HG03060 (cell line): ENCODE results near the gene CHST3.
"Not testable (repeated sequence)": the region's sequence is repeated elsewhere in the genome, so short reads cannot be mapped to it uniquely, and the experiment has no call there.

ENCODE experiments used
- ATAC-seq: cut with Tn5 transposase; IDR thresholded peaks from one replicate; pipeline ENCODE4 v1.9.1; 2021; ENCODE audit warnings: low read depth, moderate number of reproducible peaks; ENCODE audit not compliant: unreplicated experiment

The CHST3 gene

GRCh38 chr10:71948496-71949067 is 15.6 kb upstream of the CHST3 start:
- ATAC-seq, result no peak

GRCh38 chr10:71950683-71951082 is 13.5 kb upstream of the CHST3 start:
- no peak for ATAC-seq

- no peak for ATAC-seq
Observed at GRCh38 chr10:71952745-71953144, 11.4 kb upstream of the CHST3 start.

DNA sequence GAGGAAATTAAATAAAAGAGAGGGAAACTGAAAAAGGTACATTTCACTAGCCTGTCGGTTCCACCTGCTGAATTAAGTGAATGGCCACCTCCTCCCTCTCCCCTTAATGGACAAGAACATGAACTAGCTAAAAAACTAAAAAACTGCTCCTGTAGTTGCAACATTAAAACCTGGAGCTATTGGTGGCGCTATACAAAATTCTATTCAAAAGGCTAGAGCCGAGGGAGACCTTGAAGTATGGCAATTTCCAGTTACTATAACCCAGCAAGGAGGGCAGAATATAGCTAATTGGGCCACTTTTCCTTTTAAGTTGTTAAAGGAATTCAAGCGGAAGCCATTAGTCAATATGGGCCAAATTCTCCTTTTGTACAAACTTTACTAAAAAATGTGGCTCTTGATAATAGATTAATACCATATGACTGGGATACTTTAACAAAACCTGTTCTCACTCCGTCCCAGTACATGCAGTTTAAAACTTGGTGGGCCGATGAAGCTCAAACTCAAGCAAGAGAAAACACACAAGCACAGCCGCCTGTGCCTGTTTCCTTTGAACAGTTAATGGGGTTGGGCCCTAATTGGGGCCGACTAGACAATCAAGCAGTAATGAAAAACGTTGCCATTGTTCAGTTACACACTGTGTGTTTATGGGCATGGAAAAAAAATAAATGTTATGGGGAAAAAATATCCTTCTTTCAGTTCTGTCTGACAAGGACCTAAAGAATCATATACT is 6.5 kb upstream of the CHST3 start:
- ATAC-seq, result no peak

- ATAC-seq, result no peak
Observed at GRCh38 chr10:71959526-71959925, 4.7 kb upstream of the CHST3 start.

GRCh38 chr10:71961831-71962230 is 2.4 kb upstream of the CHST3 start:
- no peak for ATAC-seq

GRCh38 chr10:71962901-71963300 is 1.3 kb upstream of the CHST3 start:
- ATAC-seq, result no peak

DNA sequence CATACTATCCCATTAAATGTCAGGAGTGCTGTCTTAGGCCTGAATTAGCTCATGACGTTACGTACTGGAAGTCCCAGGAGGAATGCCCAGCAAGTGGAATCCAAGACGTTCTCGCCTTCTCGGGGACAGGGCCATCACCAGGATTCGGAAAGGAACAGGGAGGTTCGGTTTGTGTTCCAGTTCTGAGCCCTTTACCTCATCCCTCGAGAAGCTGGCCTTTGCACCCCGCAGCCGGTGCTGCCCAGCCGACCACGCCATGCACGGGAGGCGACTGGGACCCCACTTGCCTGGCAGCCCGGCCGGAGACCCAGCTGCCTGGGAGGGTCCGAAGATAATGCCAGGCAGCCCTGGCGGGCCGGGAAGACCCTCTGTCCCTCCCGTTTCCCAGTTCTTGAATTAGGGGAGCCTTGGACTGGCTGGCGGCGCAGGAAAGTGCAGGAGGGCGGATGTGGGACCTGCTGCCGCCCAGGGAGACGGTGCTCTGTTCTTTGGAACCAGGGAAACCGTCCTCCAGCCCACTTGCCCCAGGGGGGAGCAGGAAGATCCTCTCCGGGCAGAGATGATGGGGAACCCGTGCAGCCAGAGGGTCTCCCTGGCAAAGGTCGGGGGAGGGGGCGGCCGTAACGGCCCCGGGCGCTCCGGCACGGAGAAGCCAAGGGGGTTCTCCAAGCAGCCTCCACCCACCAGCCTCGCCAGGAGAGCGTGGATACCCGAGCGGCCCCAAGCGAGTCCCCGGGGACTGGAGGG is 671 bp upstream of the CHST3 start:
- no peak for ATAC-seq

DNA sequence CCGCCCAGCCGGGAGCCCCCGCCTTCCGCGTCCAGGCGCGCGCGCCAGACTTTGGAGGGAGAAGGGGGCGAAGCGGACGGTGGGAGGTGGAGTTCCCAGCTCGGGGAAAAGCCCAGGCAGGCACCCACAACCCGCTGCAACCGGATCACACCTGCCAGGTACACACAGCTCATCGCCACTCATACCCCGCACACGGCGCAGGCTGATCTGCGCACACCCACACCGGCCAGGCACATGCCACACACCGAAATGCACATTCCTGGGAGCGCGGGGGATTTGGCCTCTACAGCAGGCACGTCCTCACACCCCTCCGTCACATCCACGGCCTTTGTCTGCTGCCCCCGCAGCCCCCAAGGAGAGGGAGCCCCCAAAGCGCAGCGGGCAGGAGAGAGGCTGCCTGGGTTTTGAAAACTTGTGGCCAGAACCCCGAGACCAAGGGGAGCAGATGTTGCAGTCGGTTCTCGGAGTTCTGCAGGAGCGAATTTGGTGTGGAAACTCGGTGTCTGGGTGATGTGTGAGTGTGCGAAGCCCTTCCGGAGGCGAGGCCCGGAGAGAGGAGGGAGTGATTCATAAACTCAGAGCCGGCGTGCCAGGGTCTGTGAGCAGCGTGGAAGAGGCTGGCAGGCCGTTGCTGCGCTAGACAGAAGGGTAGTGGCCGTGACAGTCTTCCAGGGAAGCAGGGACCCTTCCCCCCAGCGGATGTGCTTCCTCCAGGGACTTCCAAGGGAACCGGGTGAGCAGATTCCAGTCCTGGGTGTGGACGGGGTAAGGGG is 734 bp downstream of the CHST3 start:
- no peak for ATAC-seq

DNA sequence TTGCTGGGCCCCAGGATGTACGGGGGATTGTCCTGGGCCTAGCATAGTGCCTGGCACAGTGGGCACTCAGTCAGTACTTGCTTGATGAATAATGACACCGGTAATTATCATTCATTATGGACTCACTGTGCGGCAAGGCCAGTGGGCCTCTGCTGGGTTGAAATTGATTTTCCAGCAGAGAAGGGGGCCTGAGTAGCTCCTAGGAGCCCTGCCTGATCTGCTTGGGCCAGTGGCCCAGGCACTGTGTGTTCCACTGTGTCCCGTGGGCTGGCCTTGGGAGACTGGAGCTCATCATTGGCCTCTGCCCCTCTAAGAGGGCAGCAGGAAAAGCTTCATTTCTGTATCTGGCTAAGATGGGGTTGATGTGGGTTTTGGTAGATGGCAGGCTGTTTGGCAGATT is 1.4 kb downstream of the CHST3 start:
- no peak for ATAC-seq

- ATAC-seq, result no peak
Observed at GRCh38 chr10:71966046-71967004, 2.1 kb downstream of the CHST3 start.

GRCh38 chr10:71967958-71968357 is 3.8 kb downstream of the CHST3 start:
- not testable (repeated sequence) for ATAC-seq

DNA sequence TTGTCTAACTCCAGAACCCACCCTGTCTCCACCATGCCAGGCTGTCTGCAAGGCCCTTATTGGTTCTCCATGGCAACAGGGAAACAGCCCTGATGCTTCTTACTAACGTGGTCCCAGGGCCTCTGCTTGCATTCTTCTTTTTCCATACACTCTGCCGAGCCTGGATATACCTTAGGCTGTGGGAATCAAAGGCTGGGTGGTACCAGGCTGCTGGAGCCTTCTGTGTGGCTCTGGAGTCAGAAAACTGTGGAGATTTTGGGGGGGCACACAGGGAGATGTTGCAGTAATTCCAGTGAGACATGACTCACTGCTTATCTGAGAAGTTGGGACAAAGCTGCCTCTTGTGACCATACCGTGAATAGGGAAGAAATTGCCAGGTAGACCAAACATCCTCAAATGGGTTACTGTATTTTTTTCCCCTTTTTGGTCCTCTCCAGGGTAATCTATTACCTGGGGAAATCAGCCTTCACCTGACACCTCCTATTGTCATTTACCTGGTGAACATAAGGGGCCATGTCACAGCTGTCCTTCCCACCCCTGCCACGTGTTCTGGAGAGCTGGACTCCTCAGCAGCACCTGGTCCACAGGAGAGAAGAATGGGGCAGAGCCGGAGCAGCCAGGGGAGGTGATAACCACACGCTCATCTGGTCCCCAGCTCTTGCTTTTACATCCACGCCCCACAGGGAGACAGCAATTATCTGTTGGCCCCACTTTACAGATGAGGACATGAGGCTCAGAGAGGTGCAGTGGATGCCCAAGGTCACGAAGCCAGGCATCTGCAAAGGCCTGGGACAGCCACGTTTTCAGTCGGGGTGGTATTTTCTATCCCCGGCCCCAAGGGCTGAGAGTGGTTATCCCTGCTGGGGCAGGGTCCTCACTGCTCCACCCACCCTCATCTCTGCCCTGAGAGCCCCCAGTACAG is 4.6 kb downstream of the CHST3 start:
- ATAC-seq, result no peak

- ATAC-seq, result no peak
Observed at GRCh38 chr10:71969929-71970328, 5.7 kb downstream of the CHST3 start.

DNA sequence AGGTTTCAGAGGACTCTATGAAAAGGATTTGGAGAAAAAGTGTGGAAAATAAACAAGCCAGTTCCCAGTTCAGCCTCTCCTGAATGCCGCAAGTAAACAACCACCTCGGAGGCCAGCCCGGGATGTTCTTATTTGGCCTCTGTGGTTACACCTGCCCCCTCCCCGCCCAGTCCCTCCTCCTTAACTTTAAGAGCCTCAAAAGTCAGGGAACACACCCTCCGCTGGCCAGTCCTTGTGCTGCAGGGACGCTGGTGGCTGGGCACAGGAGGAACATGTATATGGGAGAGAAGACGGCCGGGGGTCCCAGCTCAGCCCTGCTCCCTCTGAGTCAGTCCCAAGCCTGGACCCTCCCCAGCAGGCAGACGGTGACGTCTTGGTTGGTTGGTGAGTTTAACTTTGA is 6.1 kb downstream of the CHST3 start:
- ATAC-seq, result no peak

DNA sequence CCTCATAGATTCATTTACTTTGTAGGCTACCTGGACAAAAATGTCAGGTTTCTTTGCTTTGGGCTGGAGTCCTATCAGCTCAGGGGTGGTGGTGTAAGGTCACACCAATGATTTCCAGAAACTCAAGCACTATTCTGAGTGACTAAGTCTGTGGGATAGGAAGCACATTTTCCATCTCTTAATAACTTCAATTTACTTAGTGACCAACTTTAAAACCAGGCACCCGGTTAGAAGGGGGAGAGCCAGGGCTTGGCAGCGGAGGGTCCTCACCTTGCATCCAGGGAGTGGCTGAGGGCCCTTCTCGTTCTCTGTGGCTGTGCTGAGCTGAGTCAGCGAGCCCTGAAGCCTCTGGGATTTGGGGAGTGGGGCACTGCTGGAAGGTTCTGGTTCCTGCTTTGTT is 6.7 kb downstream of the CHST3 start:
- ATAC-seq, result no peak

- ATAC-seq, result no peak
Observed at GRCh38 chr10:71971311-71971731, 7.1 kb downstream of the CHST3 start.

DNA sequence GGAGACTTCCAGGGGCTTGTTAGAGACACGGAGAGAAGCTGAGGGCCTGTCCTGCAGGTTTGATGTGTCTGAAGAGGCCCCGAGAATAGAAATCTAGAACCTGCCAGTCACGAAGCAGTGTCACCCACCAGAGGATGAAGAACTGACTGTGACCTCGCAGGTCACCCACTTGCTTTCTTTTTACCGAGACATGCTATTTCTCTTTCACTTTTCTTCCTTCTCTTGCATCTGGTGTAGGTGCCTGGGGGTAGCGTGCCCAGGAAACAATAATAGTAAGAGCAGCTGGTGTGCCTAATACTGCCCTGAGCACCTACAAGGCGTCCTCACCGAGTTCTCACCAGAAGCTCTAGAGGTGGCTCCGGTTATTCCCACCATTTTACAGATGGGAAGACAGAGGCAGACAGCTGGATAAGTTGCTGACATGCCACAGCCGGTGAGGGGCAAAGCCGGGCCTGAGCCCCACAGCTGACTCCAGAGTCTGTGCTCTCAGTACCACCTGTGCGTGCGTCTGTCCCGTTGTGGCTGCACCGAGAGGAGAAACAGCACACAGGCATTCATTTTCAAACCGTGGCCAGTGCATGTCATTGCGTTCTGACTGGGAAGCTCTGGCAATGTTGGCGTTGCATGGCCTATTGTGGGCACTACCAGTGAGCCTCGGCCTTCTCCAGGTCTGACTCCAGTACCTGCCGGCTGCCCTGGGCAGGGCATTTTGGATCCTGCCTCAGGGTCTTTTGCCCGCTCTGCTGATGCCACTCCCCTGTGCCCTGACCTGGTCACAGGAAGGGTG is 7.8 kb downstream of the CHST3 start:
- no peak for ATAC-seq
